ENCODE data around the gene GOLGA6A.
"Not testable (repeated sequence)": the region's sequence is repeated elsewhere in the genome, so short reads cannot be mapped to it uniquely, and the experiment has no call there.

DNA sequence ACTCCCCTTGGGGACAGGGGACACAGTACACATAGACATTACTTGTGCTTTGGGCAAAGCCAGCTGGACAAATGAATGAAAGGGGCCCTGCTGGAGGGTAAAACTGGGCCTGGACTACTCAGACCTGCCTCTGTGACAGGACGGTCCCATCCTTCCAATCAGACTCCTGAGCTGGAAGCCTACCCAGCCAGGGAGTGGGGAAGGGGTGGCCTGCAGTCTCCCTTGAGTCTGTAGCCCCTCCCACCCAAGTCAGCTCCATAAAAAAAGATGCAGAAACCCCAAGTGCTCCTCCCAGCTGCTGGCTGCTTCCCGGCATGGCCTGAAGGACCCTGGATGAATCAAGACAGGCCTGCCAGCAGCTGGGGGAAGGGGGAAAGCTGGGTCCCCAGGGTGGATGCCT, 12.2 kb upstream of the GOLGA6A start:
- not testable (repeated sequence) for TF ChIP-seq POLR2A (IDR thresholded peaks at IDR 0.05)
- TF ChIP-seq, protein P1, sequence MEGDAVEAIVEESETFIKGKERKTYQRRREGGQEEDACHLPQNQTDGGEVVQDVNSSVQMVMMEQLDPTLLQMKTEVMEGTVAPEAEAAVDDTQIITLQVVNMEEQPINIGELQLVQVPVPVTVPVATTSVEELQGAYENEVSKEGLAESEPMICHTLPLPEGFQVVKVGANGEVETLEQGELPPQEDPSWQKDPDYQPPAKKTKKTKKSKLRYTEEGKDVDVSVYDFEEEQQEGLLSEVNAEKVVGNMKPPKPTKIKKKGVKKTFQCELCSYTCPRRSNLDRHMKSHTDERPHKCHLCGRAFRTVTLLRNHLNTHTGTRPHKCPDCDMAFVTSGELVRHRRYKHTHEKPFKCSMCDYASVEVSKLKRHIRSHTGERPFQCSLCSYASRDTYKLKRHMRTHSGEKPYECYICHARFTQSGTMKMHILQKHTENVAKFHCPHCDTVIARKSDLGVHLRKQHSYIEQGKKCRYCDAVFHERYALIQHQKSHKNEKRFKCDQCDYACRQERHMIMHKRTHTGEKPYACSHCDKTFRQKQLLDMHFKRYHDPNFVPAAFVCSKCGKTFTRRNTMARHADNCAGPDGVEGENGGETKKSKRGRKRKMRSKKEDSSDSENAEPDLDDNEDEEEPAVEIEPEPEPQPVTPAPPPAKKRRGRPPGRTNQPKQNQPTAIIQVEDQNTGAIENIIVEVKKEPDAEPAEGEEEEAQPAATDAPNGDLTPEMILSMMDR (IDR thresholded peaks at IDR 0.05), result not testable (repeated sequence)
